GM12891 (cell line): ENCODE data around the gene CETP.

Source experiments
- POLR2A ChIP-seq: IDR thresholded peaks from 2 replicates; pipeline ENCODE4 v1.6.1; 2011; ENCODE audit warnings: low read depth, low read length, control low read depth
- POLR2AphosphoS5 ChIP-seq: IDR thresholded peaks from 2 replicates; pipeline ENCODE4 v1.6.1; 2011; ENCODE audit warnings: low read depth, low read length, control low read depth
- TAF1 ChIP-seq: IDR thresholded peaks from 2 replicates; pipeline ENCODE4 v1.6.1; 2011; ENCODE audit warnings: low read depth, low read length, control low read depth

DNA sequence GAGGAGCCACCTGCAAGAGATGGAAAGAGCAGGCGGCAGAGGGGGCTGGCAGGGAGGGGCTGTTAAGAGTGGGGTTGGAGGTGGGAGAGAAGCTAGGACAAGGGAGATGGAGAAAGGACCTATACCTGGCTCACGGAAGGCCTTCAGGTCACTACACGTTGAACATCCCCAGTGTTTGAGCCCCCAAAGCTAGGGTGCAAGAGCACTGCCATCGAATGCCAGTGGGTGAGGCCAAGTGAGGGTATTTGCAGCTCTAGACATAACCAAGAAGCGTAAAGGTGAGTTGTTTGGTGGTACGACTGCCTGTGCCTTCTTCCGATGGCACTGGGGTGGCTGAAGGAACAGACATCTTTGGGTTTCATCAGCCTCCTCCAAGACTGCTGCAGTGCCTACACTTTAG is 46.9 kb upstream of the CETP start:
- TF ChIP-seq POLR2AphosphoS5 = no peak
- no peak for TF ChIP-seq POLR2A
- TF ChIP-seq TAF1 = no peak
